Endometrial microvascular endothelial cells (primary cell): ENCODE data around the gene EYA2. TPM values are rescaled to one million over a fixed set of nuclear protein-coding genes. Genes with fewer than 3 reads are reported as not detected.
"Not testable (repeated sequence)": the region's sequence is repeated elsewhere in the genome, so short reads cannot be mapped to it uniquely, and the experiment has no call there.

ENCODE experiments used
- in situ Hi-C: cut with HindIII; loops from 2 replicates; pipeline ENCODE4 v1.10.0; 2017; ENCODE audit warnings: low sequenced_read_pairs, low pct_unique_long_range_greater_than_20kb; ENCODE audit errors: inconsistent ontology term
- total RNA-seq: library from RNA; depleted of rRNA; stranded (reverse); fragments of >200 nt; gene quantifications from one replicate; pipeline ENCODE4 v1.2.3, GENCODE V29; 2015; ENCODE audit errors: inconsistent ontology term

EYA2 gene
- total RNA-seq, 1 donor from 2014 or later, result not detected

DNA sequence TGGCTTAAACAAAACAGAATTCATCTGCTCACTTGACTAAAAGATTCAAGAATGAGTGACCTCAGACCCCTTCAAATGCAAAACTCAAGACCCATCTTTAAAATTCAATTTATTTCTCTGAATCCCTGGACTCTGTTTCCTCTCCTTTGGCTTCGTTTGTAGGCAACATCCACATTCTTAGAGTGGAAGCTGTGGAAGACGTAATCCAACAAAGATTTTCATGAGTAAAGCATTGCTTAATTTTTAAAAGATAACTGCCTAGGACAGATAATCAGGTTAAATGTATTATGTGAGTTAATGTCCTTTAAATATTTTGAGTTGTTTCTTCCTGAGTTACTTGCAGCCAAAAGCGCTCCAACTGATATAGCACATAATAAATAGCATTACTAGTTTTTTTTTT lies 297.3 kb downstream of the EYA2 start:
- in situ Hi-C loops, result no loop called here

DNA sequence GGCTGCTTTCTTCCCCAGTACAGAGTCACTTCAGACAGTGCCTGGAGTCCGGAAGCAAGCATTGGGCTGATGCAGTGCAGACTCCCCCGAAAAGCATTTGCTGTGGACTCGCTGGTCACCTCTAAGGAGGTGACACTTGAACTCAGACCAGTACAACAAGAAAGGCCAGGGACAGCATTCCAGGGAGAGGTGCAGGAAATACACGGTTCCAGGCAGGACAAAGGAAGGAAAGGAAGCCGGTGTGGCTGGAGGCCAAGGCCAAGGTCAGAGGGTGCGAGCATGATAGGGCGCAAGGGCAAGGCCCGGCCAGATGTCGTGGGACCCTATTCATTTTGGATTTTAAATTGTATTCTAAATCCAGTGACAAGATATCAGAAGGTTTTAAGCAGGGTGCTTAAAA lies 300.9 kb downstream of the EYA2 start:
- in situ Hi-C loops, result no loop called here

DNA sequence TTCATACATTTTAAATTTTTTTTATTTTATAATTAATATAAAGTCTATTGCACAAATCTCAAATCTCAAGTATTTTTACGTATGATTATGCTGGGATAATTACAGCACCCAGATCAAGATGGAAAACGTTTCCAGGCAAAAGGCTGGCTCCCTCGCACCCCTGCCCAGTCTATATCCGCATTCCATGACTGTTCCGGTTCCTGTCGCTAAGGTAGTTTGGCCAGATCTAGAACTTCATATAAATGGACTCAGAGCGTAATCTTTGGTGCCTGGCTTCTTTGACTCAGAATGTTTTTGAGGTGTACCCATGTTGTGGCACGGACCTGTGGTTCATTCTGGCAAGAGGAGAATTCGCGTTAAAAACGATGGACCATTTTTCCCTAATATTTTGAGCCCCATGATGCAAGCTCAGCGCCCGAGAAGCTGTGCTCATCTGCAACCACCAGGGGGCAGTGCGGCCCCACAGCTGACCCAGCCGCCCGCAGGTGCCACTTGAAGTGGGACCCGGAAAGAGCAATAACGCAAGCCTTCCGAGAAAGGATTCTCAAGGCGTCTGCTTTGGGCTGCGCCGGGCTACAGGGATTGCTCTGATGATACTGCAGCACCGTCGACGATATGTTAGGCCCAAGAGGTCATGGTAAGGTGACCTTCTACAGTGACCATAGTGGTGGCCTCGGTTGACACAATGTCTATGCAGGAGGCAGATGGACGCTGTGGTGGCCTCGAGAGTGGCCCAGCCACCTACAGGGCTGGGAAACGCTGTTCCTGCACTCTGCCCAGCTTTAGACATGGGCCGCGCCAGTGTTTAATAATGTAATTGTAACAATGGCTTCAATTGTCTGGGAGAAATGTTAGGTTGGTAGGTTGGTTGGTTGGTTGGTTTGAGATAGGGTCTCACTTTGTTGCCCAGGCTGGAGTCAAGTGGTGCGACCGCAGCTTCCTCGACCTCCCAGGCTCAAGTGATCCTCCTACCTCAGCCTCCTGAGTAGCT lies 301.7 kb downstream of the EYA2 start:
- in situ Hi-C loops, result no loop called here

DNA sequence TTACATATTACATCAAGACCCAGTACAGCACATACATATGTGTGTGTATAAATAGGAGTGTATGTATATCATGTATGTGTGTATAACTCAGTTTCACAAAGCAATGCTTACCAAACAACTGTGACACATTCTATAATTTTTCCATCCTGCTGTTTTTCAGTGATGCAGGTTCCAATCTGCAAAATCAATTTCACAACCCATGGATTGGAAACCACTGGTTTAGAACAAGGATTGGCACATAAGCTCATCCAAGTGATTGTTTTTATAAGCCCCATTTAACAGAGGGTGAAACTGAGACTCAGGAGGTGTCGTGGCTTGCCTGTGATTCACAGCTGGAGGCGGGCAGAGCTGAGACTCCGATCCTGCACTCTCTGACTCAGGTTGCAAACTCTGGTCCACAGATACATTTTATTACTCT lies 303.6 kb downstream of the EYA2 start:
- in situ Hi-C loops, result no loop called here

DNA sequence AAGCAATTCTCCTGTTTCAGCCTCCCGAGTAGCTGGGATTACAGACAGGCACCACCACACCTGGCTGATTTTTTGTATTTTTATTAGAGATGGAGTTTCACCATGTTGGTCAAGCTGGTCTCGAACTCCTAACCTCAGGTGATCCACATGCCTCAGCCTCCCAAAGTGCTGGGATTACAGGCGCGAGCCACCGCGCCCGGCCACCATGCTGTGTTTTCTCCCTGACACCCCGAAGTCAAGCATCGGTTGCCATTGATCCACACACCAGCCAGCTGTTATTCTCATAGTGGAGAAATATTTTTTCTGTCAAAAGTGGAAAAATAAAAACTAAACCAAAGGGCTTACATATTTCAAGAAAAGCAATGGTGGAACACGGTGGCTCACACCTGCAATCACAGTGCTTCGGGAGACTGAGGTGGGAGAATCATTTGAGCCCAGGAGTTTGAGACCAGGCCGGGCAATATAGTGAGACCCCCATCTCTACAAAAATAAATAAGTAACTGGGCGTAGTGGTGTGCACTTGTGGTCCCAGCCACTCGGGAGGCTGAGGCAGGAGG lies 304.4 kb downstream of the EYA2 start:
- in situ Hi-C loops, result no loop called here

DNA sequence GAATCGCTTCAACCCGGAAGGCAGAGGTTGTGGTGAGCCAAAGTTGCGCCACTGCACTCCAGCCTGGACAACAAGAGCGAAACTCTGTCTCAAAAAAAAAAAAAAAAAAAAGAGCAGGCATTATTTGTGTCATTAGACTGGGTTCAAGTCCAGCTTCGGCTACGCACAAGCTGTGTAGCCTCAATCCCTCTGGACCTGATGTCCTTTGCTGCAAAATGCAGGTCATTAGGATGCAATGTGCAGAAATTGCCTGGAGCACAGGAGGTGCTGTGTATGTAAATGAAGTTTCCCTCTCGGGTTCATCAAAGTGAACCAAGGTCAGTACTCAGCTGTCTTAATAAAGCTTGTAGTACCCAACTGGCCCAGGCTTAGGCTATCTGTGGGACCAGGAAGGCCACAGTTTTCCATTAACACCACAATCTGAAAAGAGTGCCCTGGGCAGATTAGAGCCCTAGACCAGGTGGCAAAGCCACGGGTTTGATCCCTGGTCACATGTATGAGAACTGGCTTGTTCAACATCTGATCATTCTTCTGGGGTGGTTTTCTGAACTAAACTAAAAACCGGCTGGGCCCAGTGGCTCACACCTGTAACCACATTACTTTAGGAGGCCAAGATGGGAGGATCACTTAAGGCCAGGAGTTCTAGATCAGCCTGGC lies 306.6 kb downstream of the EYA2 start:
- in situ Hi-C loops, result no loop called here

DNA sequence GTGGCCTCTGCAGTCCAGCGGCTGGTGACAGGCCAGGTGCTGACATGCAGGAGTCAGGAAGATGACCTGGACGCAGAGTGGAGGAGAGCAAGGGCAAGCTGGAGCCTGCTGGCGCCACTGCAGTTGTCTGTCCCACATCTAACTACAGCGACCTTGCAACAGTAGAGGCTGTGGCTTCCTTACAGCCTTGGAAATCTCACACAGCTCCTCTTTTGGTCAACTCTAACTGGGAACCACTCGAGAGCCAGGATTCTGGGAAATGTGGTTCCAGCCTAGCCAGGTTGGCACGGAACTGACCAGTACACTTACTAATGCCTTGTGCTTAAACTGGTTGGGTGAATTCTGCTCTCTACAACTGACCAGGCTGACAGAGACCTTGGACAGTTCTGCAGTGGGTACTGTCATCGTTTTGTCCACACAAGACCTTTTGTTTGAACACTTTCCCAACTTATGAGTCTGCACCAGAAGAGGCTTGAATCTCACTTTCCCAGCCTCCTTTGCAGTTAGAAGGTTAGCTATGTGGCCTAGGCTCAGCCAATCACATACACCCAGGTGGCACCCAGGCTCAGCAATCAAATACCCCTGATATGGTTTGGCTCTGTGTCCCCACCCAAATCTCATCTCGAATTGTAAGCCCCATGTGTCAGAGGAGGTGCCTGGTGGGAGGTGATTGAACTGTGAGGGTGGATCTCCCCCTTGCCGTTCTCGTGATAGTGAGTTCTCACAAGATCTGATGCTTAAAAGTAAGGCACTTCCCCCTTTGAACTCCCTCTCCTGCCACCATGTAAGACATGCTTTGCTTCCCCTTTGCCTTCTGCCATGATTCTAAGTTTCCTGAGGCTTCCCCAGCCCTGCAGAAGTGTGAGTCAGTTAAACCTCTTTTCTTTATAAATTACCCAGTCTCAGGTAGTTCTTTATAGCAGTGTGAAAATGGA lies 308.4 kb downstream of the EYA2 start:
- in situ Hi-C loops, result no loop called here

DNA sequence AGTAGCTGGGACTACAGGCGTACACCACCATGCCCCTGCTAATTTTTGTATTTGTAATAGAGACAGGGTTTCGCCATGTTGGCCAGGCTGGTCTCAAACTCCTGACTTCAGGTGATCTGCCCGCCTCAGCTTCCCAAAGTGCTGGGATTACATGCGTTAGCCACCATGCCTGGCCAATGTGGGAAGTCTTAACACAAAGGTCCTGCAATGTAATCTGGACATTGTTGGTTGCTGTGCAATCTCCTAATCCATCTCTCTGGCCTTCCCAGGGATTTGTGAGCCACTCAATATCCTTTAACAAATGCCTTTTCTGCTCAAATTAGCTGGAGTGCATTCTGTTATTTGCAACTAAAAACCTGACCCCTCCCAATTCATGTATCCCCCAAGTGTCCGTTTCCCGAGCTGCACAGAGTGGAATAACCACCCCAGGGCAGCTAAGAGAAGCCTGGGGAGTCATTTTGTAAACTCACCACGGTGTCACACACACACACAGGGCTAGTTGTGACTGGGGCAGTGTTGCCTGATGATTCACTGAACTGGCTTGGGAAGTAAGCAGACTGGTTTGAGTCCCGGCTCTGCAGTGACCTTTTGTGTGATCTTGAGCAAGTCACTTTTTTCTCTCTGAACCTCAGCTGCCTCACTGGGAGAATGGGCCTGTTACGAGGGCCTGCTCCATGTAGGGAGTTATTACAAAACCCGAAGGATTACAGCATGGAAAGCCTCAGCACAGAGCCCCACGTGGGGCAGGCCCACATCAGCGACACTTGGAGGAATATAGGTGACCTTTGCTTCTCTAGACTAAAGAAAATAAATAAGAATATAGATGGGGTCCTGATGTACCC lies 309.6 kb downstream of the EYA2 start:
- in situ Hi-C loops, result no loop called here

DNA sequence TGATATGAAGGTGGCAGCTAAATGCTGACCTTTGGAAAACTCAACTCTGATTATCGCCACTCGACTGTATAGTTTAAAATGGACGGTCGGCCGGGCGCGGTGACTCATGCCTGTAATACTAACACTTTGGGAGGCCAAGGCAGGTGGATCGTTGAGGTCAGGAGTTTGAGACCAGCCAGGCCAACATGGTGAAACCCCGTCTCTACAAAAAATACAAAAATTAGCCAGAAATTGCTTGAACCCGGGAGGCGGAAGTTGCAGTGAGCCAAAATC lies 310.1 kb downstream of the EYA2 start:
- in situ Hi-C loops, result not testable (repeated sequence)

DNA sequence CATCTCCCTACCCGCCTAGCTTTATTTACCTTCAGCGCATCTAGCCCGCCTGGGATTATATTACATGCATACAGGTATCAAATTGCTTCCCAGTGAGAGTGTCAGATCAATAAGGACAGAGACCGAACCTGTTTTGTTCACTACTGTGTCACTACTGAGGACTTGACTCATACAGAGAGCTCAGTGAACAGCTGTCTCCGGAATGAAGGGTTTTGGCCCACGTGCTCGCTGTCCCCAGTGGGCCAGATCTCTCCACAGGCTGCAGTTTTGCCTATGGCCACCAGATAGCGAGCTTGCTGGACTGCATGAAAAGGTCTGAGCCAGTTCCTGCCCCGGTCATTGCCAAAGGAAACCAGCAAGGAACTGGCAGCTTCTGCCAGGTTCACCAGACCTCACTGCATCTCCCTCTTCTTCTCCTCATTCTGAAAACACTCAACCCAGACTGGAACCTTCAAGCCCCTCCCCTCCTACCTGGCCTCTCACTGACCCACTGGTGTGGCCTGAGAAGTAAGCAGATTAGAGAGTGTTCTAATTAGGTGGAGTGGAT lies 311.0 kb downstream of the EYA2 start:
- in situ Hi-C loops, result no loop called here

DNA sequence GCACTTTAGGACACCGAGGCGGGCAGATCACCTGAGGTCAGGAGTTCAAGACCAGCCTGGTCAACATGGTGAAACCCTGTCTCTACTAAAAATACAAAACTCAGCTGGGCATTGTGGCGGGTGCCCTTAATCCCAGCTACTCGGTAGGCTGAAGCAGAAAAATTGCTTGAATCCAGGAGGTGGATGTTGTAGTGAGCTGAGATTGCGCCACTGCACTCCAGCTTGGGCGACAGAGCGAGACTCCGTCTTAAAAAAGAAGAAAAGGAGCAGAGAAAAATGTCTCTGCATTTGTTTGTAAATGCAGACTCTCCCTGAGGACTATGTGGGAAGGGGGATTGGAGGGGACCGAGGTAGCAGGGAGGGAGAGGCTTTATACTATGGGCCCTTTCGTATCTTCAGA lies 311.9 kb downstream of the EYA2 start:
- in situ Hi-C loops, result not testable (repeated sequence)

DNA sequence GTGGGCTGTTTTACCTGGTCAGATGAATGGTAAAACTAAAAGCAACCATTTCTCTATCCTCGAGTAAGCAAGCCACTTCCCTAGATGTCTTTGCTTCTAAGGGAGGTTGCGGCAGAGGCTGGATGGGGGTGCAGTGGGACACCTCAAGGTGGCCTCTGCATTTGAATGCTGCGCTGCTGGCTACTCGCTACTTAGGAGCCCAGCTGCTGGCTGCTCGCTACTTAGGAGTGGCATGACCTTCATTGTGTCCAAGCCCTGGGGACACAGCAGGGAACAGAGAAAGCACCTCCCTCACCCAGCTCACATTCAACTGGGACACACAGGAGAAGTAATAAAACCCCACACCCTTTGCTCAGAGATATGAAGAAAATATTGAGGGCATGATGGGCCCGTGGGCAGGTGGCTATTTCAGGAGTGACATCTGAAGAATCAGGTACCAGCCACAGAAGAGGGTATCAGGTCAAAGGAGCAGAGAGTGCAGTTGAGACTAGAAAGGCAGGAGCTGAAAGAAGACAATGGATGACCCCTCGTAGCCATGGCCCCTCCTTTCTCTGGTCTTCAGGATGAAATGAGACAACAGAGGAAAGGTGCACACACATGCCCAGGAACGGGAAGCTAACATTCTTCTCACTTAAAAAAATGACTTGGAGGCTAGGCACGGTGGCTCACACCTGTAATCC lies 312.5 kb downstream of the EYA2 start:
- in situ Hi-C loops, result no loop called here

DNA sequence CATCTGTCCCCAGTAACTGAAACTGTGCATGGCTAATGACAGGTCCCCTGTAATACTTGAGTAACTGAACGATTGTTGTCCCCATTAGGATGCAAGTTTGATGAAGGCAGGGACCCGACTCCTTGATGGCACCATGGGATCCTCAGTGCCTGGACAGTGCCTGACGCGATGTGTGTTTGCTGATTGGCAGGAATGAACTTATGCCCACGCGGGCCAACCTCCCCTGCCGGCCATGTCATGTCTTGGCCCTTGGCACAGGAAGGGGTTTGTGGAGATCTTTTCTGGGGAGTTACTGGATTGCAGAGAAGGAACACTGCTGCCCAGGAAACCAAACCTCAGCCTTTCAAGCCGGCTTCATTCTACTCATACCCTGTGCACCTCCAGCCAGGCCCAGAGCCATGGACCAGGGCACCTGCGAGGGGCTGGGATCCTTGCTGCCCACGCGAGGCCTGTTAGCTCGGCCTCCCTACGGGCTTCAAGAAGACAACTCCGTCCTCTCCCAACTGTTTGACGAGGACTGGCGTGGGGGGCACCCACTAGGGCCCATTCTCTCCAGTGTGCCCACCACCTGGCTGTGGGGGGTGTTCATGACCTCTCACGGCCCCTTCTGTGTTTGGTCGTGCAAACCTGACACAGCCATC lies 314.0 kb downstream of the EYA2 start:
- in situ Hi-C loops, result no loop called here

DNA sequence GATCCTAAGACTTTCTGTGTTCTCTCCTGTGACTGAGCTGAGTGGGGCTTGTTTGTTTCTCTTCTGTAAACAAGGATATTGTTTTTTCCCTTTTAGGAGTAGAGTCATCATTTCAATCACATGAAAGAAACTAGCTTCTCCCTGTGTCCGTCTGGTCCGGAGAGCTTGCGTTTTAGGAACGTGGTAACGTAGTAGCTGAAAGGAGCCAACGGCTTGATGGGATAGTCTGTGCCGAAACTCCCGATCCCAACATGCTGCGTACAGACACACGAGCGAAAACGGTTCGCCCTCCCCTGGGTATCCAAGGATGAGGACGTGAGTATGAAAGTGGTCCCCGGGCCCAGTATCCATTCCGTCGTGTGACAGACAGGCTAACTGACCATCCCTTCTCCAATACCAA lies 315.3 kb downstream of the EYA2 start:
- in situ Hi-C loops, result no loop called here

DNA sequence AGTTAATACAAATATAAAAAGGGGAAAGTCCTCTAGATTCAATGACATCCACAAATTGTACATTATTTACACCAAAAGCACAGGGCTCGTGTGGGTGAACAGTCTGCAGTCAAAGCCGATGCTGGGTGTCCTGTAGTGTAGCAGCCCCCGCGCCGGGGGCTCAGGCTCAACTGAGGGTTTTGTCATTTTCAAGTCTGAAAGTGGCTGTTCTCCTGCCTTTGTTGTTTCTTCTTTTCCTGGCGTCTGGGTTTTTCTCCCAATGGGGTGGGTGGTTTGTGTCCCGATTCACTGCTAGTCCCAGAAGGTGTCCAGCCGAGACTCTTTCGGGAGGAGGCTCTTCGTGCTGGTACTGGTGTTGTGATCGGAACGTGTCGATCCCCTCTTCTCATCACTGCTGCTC lies 315.8 kb downstream of the EYA2 start:
- in situ Hi-C loops, result no loop called here

DNA sequence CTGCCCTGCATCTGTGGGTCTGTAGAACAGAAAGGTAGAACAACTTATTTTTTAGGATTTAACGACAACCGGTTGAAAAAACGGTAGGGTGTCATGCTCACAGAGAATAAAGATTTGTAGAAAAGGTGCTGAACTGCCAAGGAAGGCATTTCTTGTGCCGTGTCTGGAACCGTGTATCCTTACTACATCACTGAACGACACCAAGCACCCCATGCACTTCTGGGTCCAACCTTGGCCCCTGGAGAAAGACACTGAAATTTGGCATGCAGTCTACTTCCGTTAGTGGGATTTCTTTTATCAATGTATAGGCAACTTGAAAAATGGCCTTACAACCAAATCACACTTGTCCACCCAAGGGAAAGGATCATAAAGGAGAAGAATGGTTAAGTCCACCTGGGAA lies 316.4 kb downstream of the EYA2 start:
- in situ Hi-C loops, result no loop called here

DNA sequence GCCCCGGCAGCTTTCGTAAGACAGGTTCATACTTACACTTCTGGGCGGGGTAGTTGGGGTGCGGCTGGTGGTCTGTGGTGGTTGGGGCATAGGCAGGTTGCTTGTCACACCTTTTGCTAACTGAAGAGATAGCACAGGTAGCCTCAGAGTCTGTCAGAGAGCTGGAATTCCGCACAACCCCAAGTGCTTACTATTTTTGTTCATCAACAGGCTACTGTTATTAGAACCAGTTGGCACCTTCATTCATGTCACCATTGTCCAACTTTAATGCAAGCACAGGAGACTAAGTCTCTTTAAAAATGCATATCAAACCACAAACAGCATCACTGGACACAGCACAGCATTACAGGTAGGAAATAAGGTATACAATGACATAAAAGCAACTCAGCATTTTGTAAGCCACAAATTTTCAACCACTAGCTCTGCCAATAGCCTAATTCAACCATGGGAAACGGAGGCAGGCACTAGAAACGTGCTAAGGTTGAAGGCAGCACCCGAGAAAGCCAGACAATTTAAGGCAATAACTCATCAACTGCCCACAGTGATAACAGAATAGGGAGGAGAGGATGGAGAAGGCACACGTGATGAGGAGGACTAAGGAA lies 318.1 kb downstream of the EYA2 start:
- in situ Hi-C loops, result no loop called here
